ENCODE data around the gene SLC25A4.
"Not testable (repeated sequence)": the region's sequence is repeated elsewhere in the genome, so short reads cannot be mapped to it uniquely, and the experiment has no call there.

The SLC25A4 gene

DNA sequence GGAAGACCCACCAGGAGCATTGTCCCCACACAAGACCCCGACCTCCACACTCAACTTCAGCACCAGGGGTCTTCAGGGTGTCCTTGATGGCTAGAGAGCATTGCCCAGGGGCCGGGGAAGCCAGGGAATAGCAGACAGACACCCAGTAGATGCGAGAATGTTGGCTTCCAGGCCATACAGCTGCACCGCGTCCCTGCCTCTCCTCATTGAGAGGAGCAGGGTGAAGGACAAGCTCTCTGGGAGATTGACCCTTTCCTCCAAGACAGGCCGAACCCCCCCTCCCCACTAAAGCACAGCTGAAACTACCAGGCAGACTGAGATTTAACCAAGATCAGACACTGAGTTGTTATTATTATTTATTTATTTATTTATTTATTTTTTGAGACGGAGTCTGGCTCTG, 42.6 kb upstream of the SLC25A4 start:
- no peak for DNase-seq (ENCODE audit: low read depth in 2 of 2)
- TF ChIP-seq, protein P1, sequence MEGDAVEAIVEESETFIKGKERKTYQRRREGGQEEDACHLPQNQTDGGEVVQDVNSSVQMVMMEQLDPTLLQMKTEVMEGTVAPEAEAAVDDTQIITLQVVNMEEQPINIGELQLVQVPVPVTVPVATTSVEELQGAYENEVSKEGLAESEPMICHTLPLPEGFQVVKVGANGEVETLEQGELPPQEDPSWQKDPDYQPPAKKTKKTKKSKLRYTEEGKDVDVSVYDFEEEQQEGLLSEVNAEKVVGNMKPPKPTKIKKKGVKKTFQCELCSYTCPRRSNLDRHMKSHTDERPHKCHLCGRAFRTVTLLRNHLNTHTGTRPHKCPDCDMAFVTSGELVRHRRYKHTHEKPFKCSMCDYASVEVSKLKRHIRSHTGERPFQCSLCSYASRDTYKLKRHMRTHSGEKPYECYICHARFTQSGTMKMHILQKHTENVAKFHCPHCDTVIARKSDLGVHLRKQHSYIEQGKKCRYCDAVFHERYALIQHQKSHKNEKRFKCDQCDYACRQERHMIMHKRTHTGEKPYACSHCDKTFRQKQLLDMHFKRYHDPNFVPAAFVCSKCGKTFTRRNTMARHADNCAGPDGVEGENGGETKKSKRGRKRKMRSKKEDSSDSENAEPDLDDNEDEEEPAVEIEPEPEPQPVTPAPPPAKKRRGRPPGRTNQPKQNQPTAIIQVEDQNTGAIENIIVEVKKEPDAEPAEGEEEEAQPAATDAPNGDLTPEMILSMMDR (IDR thresholded peaks at IDR 0.05; ENCODE audit: low read depth, low read length): no peak
- H3K4me3 ChIP-seq (replicated peaks in 1 of 2; ENCODE audit: low read depth in 2 of 2, low read length in 2 of 2): no peak overlapping the region

DNA sequence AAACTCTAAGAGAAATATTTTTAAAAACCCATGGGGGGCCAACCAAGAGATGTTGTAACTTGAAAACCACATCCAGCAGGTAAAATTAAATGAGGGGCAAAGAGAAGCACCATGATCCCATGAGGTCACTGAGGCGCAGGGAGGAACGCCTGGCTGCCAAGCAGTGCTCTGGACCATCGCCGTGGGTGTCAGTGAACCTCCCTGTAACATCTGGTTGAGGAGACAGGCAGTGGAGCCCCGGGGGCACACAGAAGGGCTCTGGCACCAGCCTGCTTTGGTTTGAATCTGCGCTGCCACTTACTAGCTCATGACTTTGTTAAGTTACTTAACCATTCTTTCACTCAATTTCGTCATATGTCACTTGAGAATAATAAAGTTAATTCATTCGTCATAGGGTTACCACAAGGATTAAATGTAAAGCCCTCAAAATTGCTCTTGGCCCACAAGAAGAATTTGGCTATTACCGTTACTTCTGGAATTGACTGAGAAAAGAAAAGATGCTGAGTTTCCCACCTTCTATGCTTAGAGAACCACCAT, 41.6 kb upstream of the SLC25A4 start:
- no peak for DNase-seq (ENCODE audit: low read depth in 2 of 2)
- TF ChIP-seq, protein P1 (IDR thresholded peaks at IDR 0.05; ENCODE audit: low read depth, low read length): no peak
- no peak overlapping the region for H3K4me3 ChIP-seq (replicated peaks in 1 of 2; ENCODE audit: low read depth in 2 of 2, low read length in 2 of 2)

DNA sequence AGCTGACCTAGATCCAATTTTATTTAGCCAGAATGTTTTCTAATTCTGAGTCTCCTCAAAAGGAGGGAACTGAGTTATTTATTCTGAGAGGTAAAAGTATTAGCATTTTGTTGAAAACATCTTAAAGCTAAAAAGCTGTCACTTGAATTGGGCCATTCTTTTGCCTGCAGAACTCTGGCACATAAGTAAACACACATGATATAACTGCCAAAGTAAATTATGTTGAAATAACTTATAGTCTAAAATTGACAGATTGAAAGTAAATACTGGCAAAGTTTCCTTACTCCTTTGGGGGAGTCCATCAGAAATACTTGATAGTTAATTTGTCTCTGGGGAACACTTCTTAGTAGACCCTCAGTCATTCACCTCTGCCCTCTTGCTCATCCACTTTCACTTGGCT, 38.3 kb upstream of the SLC25A4 start:
- no peak for DNase-seq (ENCODE audit: low read depth in 2 of 2)
- TF ChIP-seq, protein P1 (IDR thresholded peaks at IDR 0.05; ENCODE audit: low read depth, low read length): no peak
- no peak overlapping the region for H3K4me3 ChIP-seq (replicated peaks in 1 of 2; ENCODE audit: low read depth in 2 of 2, low read length in 2 of 2)

DNA sequence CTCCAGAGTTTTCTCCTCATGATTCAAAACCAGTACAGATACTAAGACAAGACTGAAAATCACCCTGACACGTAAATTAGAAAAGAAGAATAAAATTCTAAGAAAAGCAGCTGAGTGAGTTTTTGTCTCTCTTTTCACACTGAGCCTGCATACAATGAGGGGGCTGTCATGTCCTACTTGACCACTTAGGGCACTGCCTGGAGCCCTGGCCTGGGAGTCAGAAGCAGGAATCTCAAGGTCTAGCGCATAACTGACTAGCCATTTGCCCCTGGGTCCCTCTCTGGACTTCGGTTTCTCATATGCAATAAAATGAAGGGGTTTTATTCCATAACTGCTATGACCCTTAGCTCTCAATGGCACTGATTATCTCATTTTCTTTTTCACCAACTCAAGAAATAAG, 36.7 kb upstream of the SLC25A4 start:
- TF ChIP-seq, protein P1 (IDR thresholded peaks at IDR 0.05; ENCODE audit: low read depth, low read length): no peak
- H3K4me3 ChIP-seq (replicated peaks in 1 of 2; ENCODE audit: low read depth in 2 of 2, low read length in 2 of 2): no peak overlapping the region
- DNase-seq (ENCODE audit: low read depth in 2 of 2): no peak

DNA sequence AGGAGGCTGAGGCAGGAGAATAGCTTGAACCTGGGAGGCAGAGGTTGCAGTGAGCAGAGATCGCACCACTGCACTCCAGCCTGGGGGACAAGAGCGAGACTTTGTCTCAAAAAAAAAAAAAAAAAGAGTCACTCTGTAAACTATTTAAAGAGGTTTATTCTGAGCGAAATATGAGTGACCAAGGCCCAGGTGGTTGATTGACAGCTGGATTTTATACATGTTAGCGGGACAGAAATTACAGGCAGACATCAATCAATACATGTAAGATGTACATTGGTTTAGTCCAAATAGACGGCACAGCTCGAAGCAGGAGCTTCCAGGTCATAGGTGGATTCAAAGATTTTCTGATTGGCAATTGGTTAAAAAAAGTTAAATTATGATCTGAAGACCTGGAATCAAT, 35.5 kb upstream of the SLC25A4 start:
- H3K4me3 ChIP-seq (replicated peaks in 1 of 2; ENCODE audit: low read depth in 2 of 2, low read length in 2 of 2); DNase-seq (ENCODE audit: low read depth in 2 of 2): not testable (repeated sequence)

DNA sequence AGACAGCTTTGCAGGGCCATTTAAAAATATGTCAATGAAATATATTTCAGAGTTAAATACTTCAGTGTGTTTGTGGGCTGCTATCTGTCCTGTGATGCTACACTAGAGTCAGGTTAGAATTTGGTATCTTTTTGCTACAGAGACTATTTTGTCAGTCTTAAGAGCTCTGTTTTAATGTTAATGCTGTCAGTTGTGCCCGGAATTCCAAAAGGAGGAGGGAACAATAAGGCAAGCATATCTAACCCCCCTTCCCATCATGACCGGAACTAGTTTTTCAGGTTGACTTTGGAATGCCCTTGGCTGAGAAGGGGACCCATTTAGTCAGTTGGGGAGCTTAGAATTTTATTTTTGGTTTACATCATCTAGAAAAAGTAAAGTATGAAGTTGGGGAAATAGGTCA, 34.9 kb upstream of the SLC25A4 start:
- DNase-seq (ENCODE audit: low read depth in 2 of 2): no peak
- TF ChIP-seq, protein P1 (IDR thresholded peaks at IDR 0.05; ENCODE audit: low read depth, low read length): no peak
- H3K4me3 ChIP-seq (replicated peaks in 1 of 2; ENCODE audit: low read depth in 2 of 2, low read length in 2 of 2): no peak overlapping the region

DNA sequence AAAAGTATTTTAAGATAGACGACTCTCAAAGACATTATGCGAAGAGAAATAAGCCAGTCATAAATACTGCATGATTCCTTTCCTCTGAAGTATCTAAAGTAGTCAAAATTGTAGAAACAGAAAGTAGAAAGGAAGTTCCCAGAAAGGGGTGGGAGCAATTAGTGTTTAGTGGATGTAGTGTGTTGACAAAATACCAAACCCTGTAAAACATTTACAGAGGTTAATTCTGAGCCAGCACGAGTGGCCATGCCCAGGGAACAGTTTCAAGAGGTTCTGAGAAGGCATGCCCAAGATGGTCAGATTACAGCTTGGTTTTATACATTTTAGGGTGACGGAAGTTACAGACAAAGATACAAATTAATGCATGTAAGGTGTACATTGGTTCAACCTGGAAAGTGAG, 34.4 kb upstream of the SLC25A4 start:
- H3K4me3 ChIP-seq (replicated peaks in 1 of 2; ENCODE audit: low read depth in 2 of 2, low read length in 2 of 2): no peak overlapping the region
- TF ChIP-seq, protein P1 (IDR thresholded peaks at IDR 0.05; ENCODE audit: low read depth, low read length): no peak
- no peak for DNase-seq (ENCODE audit: low read depth in 2 of 2)

Measured in cardiac fibroblast (primary cell).